GM12878 (cell line): ENCODE measurements around the gene SLC25A11.

Experiments used
- BCL11A ChIP-seq: IDR thresholded peaks from 2 replicates; pipeline ENCODE4 v1.6.1; 2011; ENCODE audit warnings: low read depth, low read length
- CTCF ChIP-seq, 3 experiments: IDR thresholded peaks in 2 of 3; conservative IDR thresholded peaks in 1 of 3; 2 replicates each; pipeline ENCODE4 v1.5.1; 2011; ENCODE audit warnings: low read depth in 3 of 3, low read length in 3 of 3, mild to moderate bottlenecking in 3 of 3, control low read depth in 2 of 3, moderate library complexity in 2 of 3, inconsistent platforms in 1 of 3, mixed read lengths in 1 of 3; ENCODE audit not compliant: control insufficient read depth in 2 of 3, insufficient read depth in 1 of 3; ENCODE audit errors: extremely low read depth in 1 of 3
- NRF1 ChIP-seq: conservative IDR thresholded peaks from 2 replicates; pipeline ENCODE4 v1.6.1; 2011; ENCODE audit warnings: mild to moderate bottlenecking, low read depth, low read length, improper control_type of control experiment
- POLR2A ChIP-seq: IDR thresholded peaks from 2 replicates; pipeline ENCODE4 v1.6.1; 2011; ENCODE audit warnings: low read depth, mild to moderate bottlenecking, low read length
- SMC3 ChIP-seq: IDR thresholded peaks from 2 replicates; pipeline ENCODE4 v1.6.1; 2011; ENCODE audit warnings: low read length, improper control_type of control experiment, borderline replicate concordance
- SREBF2 ChIP-seq: IDR thresholded peaks from 2 replicates; pipeline ENCODE4 v1.6.1; 2012; ENCODE audit warnings: mild to moderate bottlenecking, low read length
- TAF1 ChIP-seq: IDR thresholded peaks from 2 replicates; pipeline ENCODE4 v1.6.1; 2011; ENCODE audit warnings: mild to moderate bottlenecking, low read depth, low read length, borderline replicate concordance
- ZNF274 ChIP-seq: IDR thresholded peaks from one replicate; pipeline ENCODE4 v1.8.0; 2011; ENCODE audit not compliant: insufficient read length, insufficient read depth

GRCh38 chr17:4968486-4969046 is 28.7 kb upstream of the SLC25A11 start:
- no peak for TF ChIP-seq POLR2A
- no peak for TF ChIP-seq BCL11A
- TF ChIP-seq NRF1, result no peak
- TF ChIP-seq SREBF2, result no peak
- TF ChIP-seq TAF1, result no peak
- no peak for TF ChIP-seq CTCF (IDR thresholded peaks at IDR 0.05 in 2 of 3, conservative IDR thresholded peaks at IDR 0.05 in 1 of 3; ENCODE audit: control insufficient read depth in 2 of 3, extremely low read depth in 1 of 3, insufficient read depth in 1 of 3, low read depth in 3 of 3, low read length in 3 of 3)
- no peak for TF ChIP-seq SMC3
- no peak for TF ChIP-seq ZNF274
